GM18909 (cell line): ENCODE measurements around the gene RAB40AL.
"Not testable (repeated sequence)": the region's sequence is repeated elsewhere in the genome, so short reads cannot be mapped to it uniquely, and the experiment has no call there.

Experiments used
- ATAC-seq: cut with Tn5 transposase; IDR thresholded peaks from one replicate; pipeline ENCODE4 v1.9.1; 2021; ENCODE audit warnings: mild to moderate bottlenecking; ENCODE audit not compliant: unreplicated experiment, poor library complexity

The RAB40AL gene

GRCh38 chrX:102936972-102937371 lies at the start of gene RAB40AL:
Gene RAB40AL (plus strand): TSS chrX:102937272. CDS start chrX:102937319, 47 bp downstream.
- ATAC-seq = not testable (repeated sequence)

GRCh38 chrX:102887687-102888086 lies 49.4 kb upstream of the RAB40AL start:
- no peak for ATAC-seq

- ATAC-seq = no peak
Observed at GRCh38 chrX:102892103-102892502, 45.0 kb upstream of the RAB40AL start.

GRCh38 chrX:102899940-102900916 lies 36.8 kb upstream of the RAB40AL start:
- ATAC-seq = peak; percentile 94

- ATAC-seq = no peak
Observed at GRCh38 chrX:102902355-102902754, 34.7 kb upstream of the RAB40AL start.

- ATAC-seq = no peak
Observed at GRCh38 chrX:102930990-102931756, 5.9 kb upstream of the RAB40AL start.

- ATAC-seq = peak; percentile 66
Observed at GRCh38 chrX:102934624-102935023, 2.4 kb upstream of the RAB40AL start.

GRCh38 chrX:102950908-102951866 lies 14.1 kb downstream of the RAB40AL start:
- peak; percentile 84 for ATAC-seq

- no peak for ATAC-seq
Observed at GRCh38 chrX:102957751-102958150, 20.7 kb downstream of the RAB40AL start.

- ATAC-seq = no peak
Observed at GRCh38 chrX:102958794-102959193, 21.7 kb downstream of the RAB40AL start.

- no peak for ATAC-seq
Observed at GRCh38 chrX:102959471-102959870, 22.4 kb downstream of the RAB40AL start.

- no peak for ATAC-seq
Observed at GRCh38 chrX:102963955-102964354, 26.9 kb downstream of the RAB40AL start.

GRCh38 chrX:102964940-102965339 lies 27.9 kb downstream of the RAB40AL start:
- ATAC-seq = no peak

- ATAC-seq = no peak
Observed at GRCh38 chrX:102966701-102967100, 29.6 kb downstream of the RAB40AL start.

- no peak for ATAC-seq
Observed at GRCh38 chrX:102968216-102968615, 31.1 kb downstream of the RAB40AL start.

- not testable (repeated sequence) for ATAC-seq
Observed at GRCh38 chrX:102971536-102971935, 34.5 kb downstream of the RAB40AL start.

- no peak for ATAC-seq
Observed at GRCh38 chrX:102975016-102975415, 37.9 kb downstream of the RAB40AL start.

GRCh38 chrX:102976286-102976685 lies 39.2 kb downstream of the RAB40AL start:
- ATAC-seq = no peak

GRCh38 chrX:102976793-102977495 lies 39.9 kb downstream of the RAB40AL start:
- no peak for ATAC-seq
